MCF 10A (cell line): ENCODE measurements around the gene TMEM238L. TPM values are rescaled to one million over a fixed set of nuclear protein-coding genes. Genes with fewer than 3 reads are reported as not detected.

Experiments used
- BruUV-seq: library from RNA; stranded (reverse); fragments of 400-500 nt; replicated peaks from 2 replicates; lab custom pipeline; 2021; lab: Mats Ljungman, UMichigan
- CTCF ChIA-PET: fragments of 300-600 bp; sonication (Branson Sonifier 250); formaldehyde crosslinking; extraction: SDS; loops from one replicate; lab custom pipeline; 2021; ENCODE audit warnings: antibody characterized with exemption, inconsistent platforms; lab: Yijun Ruan, JAX
- POLR2A ChIA-PET: fragments of 300-600, 350-650 bp; sonication (Branson Sonifier 250); formaldehyde crosslinking; extraction: SDS; loops from one replicate; lab custom pipeline; 2020; ENCODE audit warnings: antibody characterized with exemption, inconsistent platforms; lab: Yijun Ruan, JAX
- DNase-seq: peaks from one replicate; pipeline ENCODE4 v3.0.0-alpha.2; 2018; ENCODE audit not compliant: unreplicated experiment
- H3K27ac Mint-ChIP-seq: one replicate; pipeline ENCODE4 v1.8.0; 2022; ENCODE audit warnings: mild to moderate bottlenecking, low read depth, mixed read lengths; ENCODE audit not compliant: unreplicated experiment
- H3K27me3 Mint-ChIP-seq: one replicate; pipeline ENCODE4 v1.8.0; 2022; ENCODE audit warnings: mixed read lengths; ENCODE audit not compliant: insufficient read depth, unreplicated experiment
- H3K36me3 Mint-ChIP-seq: one replicate; pipeline ENCODE4 v1.8.0; 2022; ENCODE audit warnings: mild to moderate bottlenecking, moderate library complexity, mixed read lengths; ENCODE audit not compliant: insufficient read depth, unreplicated experiment
- H3K4me1 Mint-ChIP-seq: one replicate; pipeline ENCODE4 v1.8.0; 2022; ENCODE audit warnings: mixed read lengths; ENCODE audit not compliant: insufficient read depth, unreplicated experiment
- H3K4me3 Mint-ChIP-seq: one replicate; pipeline ENCODE4 v1.8.0; 2022; ENCODE audit warnings: mild to moderate bottlenecking, moderate library complexity, mixed read lengths; ENCODE audit not compliant: unreplicated experiment
- H3K9me3 Mint-ChIP-seq: one replicate; pipeline ENCODE4 v1.8.0; 2022; ENCODE audit warnings: mixed read lengths; ENCODE audit not compliant: unreplicated experiment
- intact Hi-C: fragments of 100-400 bp; cut with micrococcal nuclease; formaldehyde crosslinking; loops from 2 replicates; pipeline ENCODE4 v1.14.1; 2022
- total RNA-seq: library from RNA; stranded (reverse); gene quantifications from 2 replicates; pipeline ENCODE4 v1.2.3, GENCODE V29; 2022
- TF ChIP-seq, protein P1 (sequence below): fragments of 200-600 bp; IDR thresholded peaks from one replicate; pipeline ENCODE4 v1.8.0; 2022; ENCODE audit warnings: antibody characterized with exemption, mild to moderate bottlenecking; ENCODE audit not compliant: unreplicated experiment

TMEM238L gene
- total RNA-seq, 1 experiment from 2014 or later, result not detected

DNA sequence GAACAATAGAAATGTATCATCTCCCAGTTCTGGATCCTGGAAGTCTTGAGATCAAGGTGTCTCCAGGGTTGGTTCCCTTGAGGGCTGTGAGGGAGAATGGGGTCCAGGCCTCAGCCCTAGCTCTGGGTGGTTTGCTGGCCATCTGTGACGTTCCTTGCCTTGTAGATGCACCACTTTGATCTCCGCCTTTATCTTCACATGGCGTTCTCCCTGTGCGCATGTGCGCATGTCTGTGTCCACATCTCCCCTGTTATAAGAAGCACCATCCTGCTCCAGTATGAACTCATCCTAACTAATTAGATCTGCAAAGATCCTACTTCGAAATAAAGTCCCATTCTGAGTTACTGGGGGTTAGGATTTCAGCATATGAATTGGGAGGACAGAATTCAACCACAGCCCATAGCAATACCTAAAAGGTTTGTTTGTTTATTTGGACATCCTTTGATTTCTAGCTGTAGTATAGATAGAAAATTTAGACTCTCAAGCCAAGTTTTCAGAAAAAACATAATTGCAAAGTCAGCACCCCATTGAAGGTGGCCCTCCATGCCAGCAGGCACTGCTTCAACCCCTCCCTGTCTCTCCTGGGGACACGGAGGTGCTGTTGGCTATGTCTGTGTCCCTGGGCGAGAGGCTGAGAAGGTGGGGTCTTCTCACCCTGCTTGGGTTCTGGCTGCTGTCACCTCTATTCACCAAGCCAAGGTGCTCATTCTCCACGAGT lies 2.8 kb upstream of the TMEM238L start:
- ChIA-PET CTCF (interaction anchor here (0.6 kb wide), 1 partner anchor 74 kb away, joined by 4 read pairs; no protein-coding TSS in a partner anchor), POLR2A (interaction anchor here (0.6 kb wide), 1 partner anchor 42 kb away, joined by 3 read pairs; no protein-coding TSS in a partner anchor)
- Mint-ChIP-seq H3K9me3 (no peaks in the 10 kb centered on the region), H3K27me3 (peaks cover 23% of the 10 kb centered on the region), H3K4me3 (no peak overlapping the region), H3K36me3 (no peaks in the 10 kb centered on the region), H3K27ac (no peak overlapping the region), H3K4me1 (no peaks in the 10 kb centered on the region)
- BruUV-seq, result no TSS peak
- intact Hi-C loops, result no loop called here
- TF ChIP-seq, protein P1, sequence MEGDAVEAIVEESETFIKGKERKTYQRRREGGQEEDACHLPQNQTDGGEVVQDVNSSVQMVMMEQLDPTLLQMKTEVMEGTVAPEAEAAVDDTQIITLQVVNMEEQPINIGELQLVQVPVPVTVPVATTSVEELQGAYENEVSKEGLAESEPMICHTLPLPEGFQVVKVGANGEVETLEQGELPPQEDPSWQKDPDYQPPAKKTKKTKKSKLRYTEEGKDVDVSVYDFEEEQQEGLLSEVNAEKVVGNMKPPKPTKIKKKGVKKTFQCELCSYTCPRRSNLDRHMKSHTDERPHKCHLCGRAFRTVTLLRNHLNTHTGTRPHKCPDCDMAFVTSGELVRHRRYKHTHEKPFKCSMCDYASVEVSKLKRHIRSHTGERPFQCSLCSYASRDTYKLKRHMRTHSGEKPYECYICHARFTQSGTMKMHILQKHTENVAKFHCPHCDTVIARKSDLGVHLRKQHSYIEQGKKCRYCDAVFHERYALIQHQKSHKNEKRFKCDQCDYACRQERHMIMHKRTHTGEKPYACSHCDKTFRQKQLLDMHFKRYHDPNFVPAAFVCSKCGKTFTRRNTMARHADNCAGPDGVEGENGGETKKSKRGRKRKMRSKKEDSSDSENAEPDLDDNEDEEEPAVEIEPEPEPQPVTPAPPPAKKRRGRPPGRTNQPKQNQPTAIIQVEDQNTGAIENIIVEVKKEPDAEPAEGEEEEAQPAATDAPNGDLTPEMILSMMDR, result no peak
- DNase-seq, result no peak

DNA sequence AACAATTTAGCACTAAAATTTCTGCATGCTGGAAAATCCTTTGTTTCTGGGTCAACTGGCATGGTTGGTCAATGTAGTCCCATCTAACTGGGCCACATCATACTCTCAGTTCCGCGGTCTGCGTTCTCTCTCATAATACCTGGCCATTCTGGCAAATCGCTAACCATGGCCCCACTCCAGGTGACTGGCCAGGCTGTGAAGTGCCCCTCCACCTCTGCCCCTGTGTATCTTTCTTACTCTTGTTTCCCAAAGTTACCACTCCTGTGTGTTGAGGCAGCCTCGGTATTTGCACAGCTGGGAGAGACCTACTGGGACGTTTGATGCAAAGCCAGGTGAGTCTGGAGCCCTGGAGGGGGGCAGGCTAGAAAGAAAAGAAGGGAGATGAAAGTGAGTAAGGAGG lies 2.0 kb upstream of the TMEM238L start:
- ChIA-PET CTCF (no interaction called here), POLR2A (no interaction called here)
- intact Hi-C loops, result no loop called here
- H3K27me3 Mint-ChIP-seq, result peaks cover 23% of the 10 kb centered on the region
- H3K9me3 Mint-ChIP-seq, result no peaks in the 10 kb centered on the region
- TF ChIP-seq, protein P1, result no peak
- DNase-seq, result no peak
- no TSS peak for BruUV-seq
- no peak overlapping the region for H3K4me3 Mint-ChIP-seq
- no peak overlapping the region for H3K27ac Mint-ChIP-seq
- no peaks in the 10 kb centered on the region for H3K4me1 Mint-ChIP-seq
- H3K36me3 Mint-ChIP-seq, result no peaks in the 10 kb centered on the region

DNA sequence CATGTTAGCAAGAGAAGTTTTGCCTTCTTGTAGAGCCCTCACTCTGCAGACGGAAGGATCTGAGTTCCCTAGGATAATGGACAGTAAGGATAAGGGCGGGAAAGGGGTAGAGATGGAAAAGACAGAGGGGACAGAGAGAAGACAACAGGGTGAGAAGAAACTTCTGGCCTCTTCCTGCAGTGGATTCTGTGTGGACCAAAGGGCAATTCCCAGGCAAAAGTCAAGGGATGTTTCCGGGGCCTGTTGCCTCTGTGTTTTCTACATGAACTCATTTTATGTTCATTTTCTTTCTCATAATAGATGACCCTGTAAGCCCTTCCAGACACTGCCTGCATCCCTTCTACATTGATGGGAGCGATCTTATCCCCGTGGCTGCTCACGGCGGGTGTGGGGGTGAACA lies 647 bp upstream of the TMEM238L start:
- TF ChIP-seq, protein P1, result no peak
- Mint-ChIP-seq H3K27me3 (peaks cover 9% of the 10 kb centered on the region), H3K36me3 (no peaks in the 10 kb centered on the region), H3K4me3 (no peak overlapping the region), H3K4me1 (no peaks in the 10 kb centered on the region), H3K9me3 (no peaks in the 10 kb centered on the region), H3K27ac (no peak overlapping the region)
- no TSS peak for BruUV-seq
- CTCF ChIA-PET, result no interaction called here
- POLR2A ChIA-PET, result no interaction called here
- intact Hi-C loops, result no loop called here
- no peak for DNase-seq

DNA sequence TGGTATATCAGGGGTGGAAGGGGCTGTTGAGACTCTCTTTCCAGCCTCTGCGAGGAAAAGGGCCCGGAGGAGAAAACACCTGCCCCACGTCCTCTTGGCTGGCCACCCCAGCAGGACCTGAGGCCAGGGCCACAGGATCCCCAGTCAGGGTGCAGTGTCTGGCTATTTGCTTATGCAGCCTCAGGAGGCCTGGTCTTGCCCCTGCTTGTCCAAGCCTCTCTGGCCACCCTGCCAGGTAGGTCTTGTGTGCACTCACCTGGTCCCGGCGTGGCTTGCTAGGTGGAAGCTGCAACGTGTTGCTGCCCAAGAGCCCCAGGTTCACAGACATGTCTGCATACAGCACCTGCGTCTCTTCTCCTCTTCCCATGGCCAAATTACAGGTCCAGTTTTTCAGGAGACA lies 549 bp downstream of the TMEM238L start:
- POLR2A ChIA-PET, result no interaction called here
- DNase-seq, result no peak
- CTCF ChIA-PET, result no interaction called here
- TF ChIP-seq, protein P1, result no peak
- BruUV-seq, result no TSS peak
- H3K27ac Mint-ChIP-seq, result no peak overlapping the region
- H3K27me3 Mint-ChIP-seq, result peaks cover 8% of the 10 kb centered on the region
- no peaks in the 10 kb centered on the region for H3K36me3 Mint-ChIP-seq
- H3K9me3 Mint-ChIP-seq, result no peaks in the 10 kb centered on the region
- intact Hi-C loops, result no loop called here
- no peak overlapping the region for H3K4me3 Mint-ChIP-seq
- H3K4me1 Mint-ChIP-seq, result no peaks in the 10 kb centered on the region
